Measurements from ENCODE around the gene ITFG2.

ITFG2 gene

GRCh38 chr12:2832550-2833127 lies 20.2 kb downstream of the ITFG2 start:
- H3K4me3 ChIP-seq (ENCODE audit: low read depth, low read length), result no peak overlapping the region
- DNase-seq (ENCODE audit: low read depth), result no peak
- TF ChIP-seq, protein P1, sequence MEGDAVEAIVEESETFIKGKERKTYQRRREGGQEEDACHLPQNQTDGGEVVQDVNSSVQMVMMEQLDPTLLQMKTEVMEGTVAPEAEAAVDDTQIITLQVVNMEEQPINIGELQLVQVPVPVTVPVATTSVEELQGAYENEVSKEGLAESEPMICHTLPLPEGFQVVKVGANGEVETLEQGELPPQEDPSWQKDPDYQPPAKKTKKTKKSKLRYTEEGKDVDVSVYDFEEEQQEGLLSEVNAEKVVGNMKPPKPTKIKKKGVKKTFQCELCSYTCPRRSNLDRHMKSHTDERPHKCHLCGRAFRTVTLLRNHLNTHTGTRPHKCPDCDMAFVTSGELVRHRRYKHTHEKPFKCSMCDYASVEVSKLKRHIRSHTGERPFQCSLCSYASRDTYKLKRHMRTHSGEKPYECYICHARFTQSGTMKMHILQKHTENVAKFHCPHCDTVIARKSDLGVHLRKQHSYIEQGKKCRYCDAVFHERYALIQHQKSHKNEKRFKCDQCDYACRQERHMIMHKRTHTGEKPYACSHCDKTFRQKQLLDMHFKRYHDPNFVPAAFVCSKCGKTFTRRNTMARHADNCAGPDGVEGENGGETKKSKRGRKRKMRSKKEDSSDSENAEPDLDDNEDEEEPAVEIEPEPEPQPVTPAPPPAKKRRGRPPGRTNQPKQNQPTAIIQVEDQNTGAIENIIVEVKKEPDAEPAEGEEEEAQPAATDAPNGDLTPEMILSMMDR (IDR thresholded peaks at IDR 0.05; ENCODE audit: low read depth, low read length, missing control alignments), result no peak

GRCh38 chr12:2833327-2833726 lies 20.9 kb downstream of the ITFG2 start:
- no peak overlapping the region for H3K4me3 ChIP-seq (ENCODE audit: low read depth, low read length)
- no peak for DNase-seq (ENCODE audit: low read depth)
- TF ChIP-seq, protein P1 (IDR thresholded peaks at IDR 0.05; ENCODE audit: low read depth, low read length, missing control alignments), result no peak

DNA sequence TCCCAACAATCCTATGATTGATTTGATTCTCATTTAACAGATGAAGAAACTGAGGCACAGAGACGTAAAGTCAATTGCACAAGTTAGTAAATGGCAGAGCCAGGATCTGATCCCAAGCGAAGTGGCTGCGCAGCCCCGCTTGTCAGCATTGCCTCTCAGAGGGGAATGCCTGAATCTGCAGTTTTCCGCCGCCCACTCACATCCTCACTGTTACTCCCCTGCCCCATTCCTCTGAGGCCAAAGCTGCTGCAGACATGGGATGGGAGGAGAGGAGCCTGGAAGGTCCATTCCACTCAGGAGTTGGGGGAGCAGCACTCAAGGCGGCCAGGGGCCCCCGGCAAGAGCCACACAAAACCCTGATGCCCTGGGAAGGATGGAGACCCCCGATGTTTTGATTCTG lies 21.3 kb downstream of the ITFG2 start:
- DNase-seq (ENCODE audit: low read depth), result no peak

GRCh38 chr12:2834581-2835491 lies 22.4 kb downstream of the ITFG2 start, which contains the start of gene NRIP2:
TSS of gene NRIP2 (minus strand) at chr12:2835035. CDS start at chr12:2834983, 52 bp downstream.
- no peak for DNase-seq (ENCODE audit: low read depth)
- H3K4me3 ChIP-seq (ENCODE audit: low read depth, low read length), result no peak within 1 kb of the TSS
- TF ChIP-seq, protein P1 (IDR thresholded peaks at IDR 0.05; ENCODE audit: low read depth, low read length, missing control alignments), result no peak

More for the DNA sequence above, 21.3 kb downstream of the ITFG2 start:
- no peak overlapping the region for H3K4me3 ChIP-seq (ENCODE audit: low read depth, low read length)
- TF ChIP-seq, protein P1 (IDR thresholded peaks at IDR 0.05; ENCODE audit: low read depth, low read length, missing control alignments), result no peak

DNA sequence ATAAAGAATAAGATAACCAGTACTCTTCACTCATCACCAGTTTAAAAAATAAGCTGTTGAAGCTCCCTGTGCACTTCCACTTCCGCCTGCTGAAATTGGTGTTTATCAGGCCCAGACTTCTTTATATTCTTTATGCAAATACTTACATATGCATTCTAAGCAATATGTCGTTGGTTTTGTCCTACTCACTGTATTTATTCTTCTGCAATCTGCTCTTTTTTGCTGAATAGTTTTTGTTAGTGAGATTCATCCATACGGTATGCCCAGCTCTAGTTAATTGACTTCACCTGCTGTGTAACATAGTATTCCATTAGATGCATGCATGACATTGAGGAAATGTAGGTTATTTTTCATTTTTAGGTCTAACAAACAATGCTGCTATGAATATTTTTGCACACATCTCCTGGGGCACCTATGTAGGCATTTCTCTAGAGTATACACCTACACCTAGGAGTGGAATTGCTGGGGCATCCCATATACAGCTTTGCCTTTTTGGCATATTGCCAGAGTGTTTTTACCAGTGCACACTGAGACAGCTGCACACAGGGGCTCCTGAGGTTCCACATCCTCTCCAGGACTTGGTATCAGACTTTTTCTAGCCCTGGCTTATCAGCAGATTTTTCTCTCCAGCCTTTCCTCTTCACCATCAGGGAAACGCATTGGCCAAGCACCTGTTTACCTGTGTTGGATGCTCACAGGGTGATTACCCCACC lies 23.4 kb downstream of the ITFG2 start:
- H3K4me3 ChIP-seq (ENCODE audit: low read depth, low read length), result no peak overlapping the region
- TF ChIP-seq, protein P1 (IDR thresholded peaks at IDR 0.05; ENCODE audit: low read depth, low read length, missing control alignments), result no peak
- DNase-seq (ENCODE audit: low read depth), result no peak

GRCh38 chr12:2836574-2836973 lies 24.1 kb downstream of the ITFG2 start:
- DNase-seq (ENCODE audit: low read depth), result no peak
- TF ChIP-seq, protein P1 (IDR thresholded peaks at IDR 0.05; ENCODE audit: low read depth, low read length, missing control alignments), result no peak

More at GRCh38 chr12:2836574-2836973, 24.1 kb downstream of the ITFG2 start:
- H3K4me3 ChIP-seq (ENCODE audit: low read depth, low read length), result no peak overlapping the region
